A549 (cell line): Measurements from ENCODE around the gene ZBTB22. TPM values are rescaled to one million over a fixed set of nuclear protein-coding genes. Genes with fewer than 3 reads are reported as not detected.

ENCODE experiments used
- ATAC-seq, 2 experiments: fragments of 200-7000 bp in 1 of 2; fragments of >200 bp in 1 of 2; cut with Nextera tagmentation in 1 of 2; cut with Tn5 transposase in 1 of 2; 3 replicates each; pipeline versions ENCODE4 v1.8.0 to v1.9.1; 2018 to 2020; ENCODE audit warnings: mild to moderate bottlenecking in 1 of 2, moderate library complexity in 1 of 2
- CTCF ChIA-PET: fragments of 300-600 bp; sonication (Branson Sonifier 250); formaldehyde crosslinking; extraction: SDS; loops from one replicate; lab custom pipeline; 2021; ENCODE audit warnings: antibody characterized with exemption, inconsistent platforms; lab: Yijun Ruan, JAX
- POLR2A ChIA-PET: fragments of 350-600 bp; formaldehyde crosslinking; extraction: SDS; loops from one replicate; lab custom pipeline; 2021; ENCODE audit warnings: antibody characterized with exemption, inconsistent platforms; lab: Yijun Ruan, JAX
- DNase-seq, 2 experiments: peaks; one replicate each; pipeline versions ENCODE4 v3.0.0 to v3.0.0-alpha.2; 2011 to 2016; ENCODE audit warnings: low read depth in 1 of 2, low spot score in 1 of 2
- FAIRE-seq: peaks from 2 replicates; lab custom pipeline; 2011; peaks lifted over from hg19 to GRCh38; lab: Jason Lieb, UNC
- H3K27ac ChIP-seq, 2 experiments: fragments of >200 bp; sonication (Bioruptor Twin); formaldehyde crosslinking; 3 replicates each; pipeline ENCODE4 v1.5.1; 2016 to 2017
- H3K4me1 ChIP-seq: fragments of >200 bp; sonication (Bioruptor Twin); formaldehyde crosslinking; 3 replicates; pipeline ENCODE4 v1.6.1; 2016
- H3K4me2 ChIP-seq: fragments of >200 bp; sonication (Bioruptor Twin); formaldehyde crosslinking; 3 replicates; pipeline ENCODE4 v1.6.1; 2016
- H3K4me3 ChIP-seq: fragments of >200 bp; sonication (Bioruptor Twin); formaldehyde crosslinking; 3 replicates; pipeline ENCODE4 v1.5.1; 2016
- H3K9me3 ChIP-seq: fragments of >200 bp; sonication (Bioruptor Twin); formaldehyde crosslinking; 3 replicates; pipeline ENCODE4 v1.6.1; 2016
- CBX2 ChIP-seq: fragments of 200-600 bp; sonication (generic); IDR thresholded peaks from 2 replicates; pipeline ENCODE4 v1.6.1; 2016; ENCODE audit warnings: low read depth, mild to moderate bottlenecking, borderline replicate concordance
- CBX8 ChIP-seq: fragments of 200-600 bp; sonication (generic); IDR thresholded peaks from 2 replicates; pipeline ENCODE4 v1.6.1; 2016
- CEBPB ChIP-seq, 2 experiments: fragments of >200 bp in 1 of 2; sonication (Bioruptor Twin) in 1 of 2; formaldehyde crosslinking in 1 of 2; IDR thresholded peaks; 2 replicates each; pipeline ENCODE4 v1.6.1; 2012 to 2016
- CHD4 ChIP-seq: fragments of 200-600 bp; sonication (generic); IDR thresholded peaks from 2 replicates; pipeline ENCODE4 v1.6.1; 2016; ENCODE audit warnings: antibody characterized with exemption, mild to moderate bottlenecking, borderline replicate concordance
- EP300 ChIP-seq, 2 experiments: fragments of >200 bp; sonication (Bioruptor Twin); formaldehyde crosslinking; IDR thresholded peaks; 2 replicates in 1 of 2; 3 replicates in 1 of 2; pipeline ENCODE4 v1.6.1; 2016 to 2017
- ESRRA ChIP-seq: fragments of 150-350 bp; IDR thresholded peaks from 2 replicates; pipeline ENCODE4 v1.6.1; 2014; ENCODE audit warnings: mild to moderate bottlenecking, low read length, borderline replicate concordance
- FOSB ChIP-seq: fragments of 250-450 bp; sonication (Bioruptor Pico); IDR thresholded peaks from 2 replicates; pipeline ENCODE4 v1.5.0; 2020; ENCODE audit warnings: mild to moderate bottlenecking, moderate library complexity
- FOXS1 ChIP-seq: fragments of 250-450 bp; sonication (Bioruptor Pico); IDR thresholded peaks from 2 replicates; pipeline ENCODE4 v1.5.0; 2020; ENCODE audit warnings: mild to moderate bottlenecking, moderate library complexity
- GATA3 ChIP-seq: IDR thresholded peaks from 2 replicates; pipeline ENCODE4 v1.6.1; 2012; ENCODE audit warnings: borderline replicate concordance
- HEYL ChIP-seq: fragments of 250-450 bp; sonication (Bioruptor Pico); IDR thresholded peaks from 2 replicates; pipeline ENCODE4 v1.8.0; 2021; ENCODE audit warnings: mild to moderate bottlenecking, moderate library complexity
- HOXB5 ChIP-seq: fragments of 250-450 bp; sonication (Bioruptor Pico); IDR thresholded peaks from 2 replicates; pipeline ENCODE4 v1.5.0; 2020; ENCODE audit warnings: mild to moderate bottlenecking, moderate library complexity
- JUNB ChIP-seq: fragments of >200 bp; sonication (Bioruptor Twin); formaldehyde crosslinking; IDR thresholded peaks from 2 replicates; pipeline ENCODE4 v1.6.1; 2016
- KDM1A ChIP-seq: fragments of 200-600 bp; sonication (generic); IDR thresholded peaks from 2 replicates; pipeline ENCODE4 v1.6.1; 2016; ENCODE audit warnings: low read depth, mild to moderate bottlenecking
- MAFK ChIP-seq: fragments of 450-650 bp; IDR thresholded peaks from 2 replicates; pipeline ENCODE4 v1.6.1; 2014; ENCODE audit not compliant: partially characterized antibody
- MAZ ChIP-seq: fragments of 150-350 bp; IDR thresholded peaks from 2 replicates; pipeline ENCODE4 v1.6.1; 2014; ENCODE audit warnings: antibody characterized with exemption, low read depth, low read length, borderline replicate concordance
- POLR2A ChIP-seq: IDR thresholded peaks from 2 replicates; pipeline ENCODE4 v1.6.1; 2012; ENCODE audit warnings: mild to moderate bottlenecking, low read length
- RFX5 ChIP-seq: fragments of 450-650 bp; IDR thresholded peaks from 2 replicates; pipeline ENCODE4 v1.7.1; 2014; ENCODE audit warnings: antibody characterized with exemption, mild to moderate bottlenecking, moderate library complexity
- RNF2 ChIP-seq: fragments of 200-600 bp; sonication (generic); IDR thresholded peaks from 2 replicates; pipeline ENCODE4 v1.6.1; 2016; ENCODE audit warnings: low read depth, mild to moderate bottlenecking, antibody characterized with exemption, moderate library complexity, borderline replicate concordance
- SREBF2 ChIP-seq: fragments of 450-650 bp; IDR thresholded peaks from 2 replicates; pipeline ENCODE4 v1.6.1; 2014; ENCODE audit warnings: mild to moderate bottlenecking, moderate library complexity
- TFCP2L1 ChIP-seq: fragments of 250-450 bp; sonication (Bioruptor Pico); IDR thresholded peaks from 2 replicates; pipeline ENCODE4 v1.5.0; 2021; ENCODE audit warnings: mild to moderate bottlenecking
- TP53 ChIP-seq: fragments of 250-450 bp; sonication (Bioruptor Pico); IDR thresholded peaks from 2 replicates; pipeline ENCODE4 v1.5.0; 2021; ENCODE audit warnings: mild to moderate bottlenecking, moderate library complexity
- ZFP36 ChIP-seq: fragments of 450-650 bp; IDR thresholded peaks from 2 replicates; pipeline ENCODE4 v1.6.1; 2014; ENCODE audit warnings: borderline replicate concordance; ENCODE audit not compliant: partially characterized antibody
- ZSCAN20 ChIP-seq: fragments of 250-450 bp; sonication (Bioruptor Pico); IDR thresholded peaks from 2 replicates; pipeline ENCODE4 v1.8.0; 2022; ENCODE audit warnings: mild to moderate bottlenecking, moderate library complexity
- WGBS: methylation state at CpG from one replicate; pipeline ENCODE4 v1.1.6; 2017; ENCODE audit errors: missing lambda C conversion rate; 5-methylcytosine and 5-hydroxymethylcytosine counted together
- polyA plus RNA-seq, 4 experiments: library from polyadenylated mRNA; depleted of rRNA in 3 of 4; stranded (reverse); fragments of >200 nt; fragmentation: RNase III in 1 of 4; extraction: RNeasy Plus Mini Kit Qiagen cat#74134 plus additional on column Dnase treatment in 1 of 4; gene quantifications; 2 replicates in 3 of 4; 3 replicates in 1 of 4; pipeline ENCODE4 v1.2.3, GENCODE V29; 2011 to 2017
- TF ChIP-seq, protein P1 (sequence below): fragments of >200 bp; sonication (Bioruptor Twin); formaldehyde crosslinking; IDR thresholded peaks from 2 replicates; pipeline ENCODE4 v1.6.1; 2016
- TF ChIP-seq, protein P2 (sequence below): fragments of >200 bp; sonication (Bioruptor Twin); formaldehyde crosslinking; IDR thresholded peaks from 3 replicates; pipeline ENCODE4 v1.6.1; 2016
- TF ChIP-seq, protein P3 (sequence below): IDR thresholded peaks from 2 replicates; pipeline ENCODE4 v1.6.1; 2012
- TF ChIP-seq, protein P4 (sequence below): fragments of 450-650 bp; IDR thresholded peaks from 2 replicates; pipeline ENCODE4 v1.6.1; 2014; ENCODE audit warnings: antibody characterized with exemption
- TF ChIP-seq, protein P5 (sequence below): fragments of 250-450 bp; sonication (Bioruptor Pico); IDR thresholded peaks from 2 replicates; pipeline ENCODE4 v1.5.0; 2020; ENCODE audit warnings: low read depth, mild to moderate bottlenecking, moderate library complexity

ZBTB22 gene
- polyA plus RNA-seq, 2 of the 4 experiments (the other 2 are of a cell fraction): 3.2 to 8.3 TPM

DNA sequence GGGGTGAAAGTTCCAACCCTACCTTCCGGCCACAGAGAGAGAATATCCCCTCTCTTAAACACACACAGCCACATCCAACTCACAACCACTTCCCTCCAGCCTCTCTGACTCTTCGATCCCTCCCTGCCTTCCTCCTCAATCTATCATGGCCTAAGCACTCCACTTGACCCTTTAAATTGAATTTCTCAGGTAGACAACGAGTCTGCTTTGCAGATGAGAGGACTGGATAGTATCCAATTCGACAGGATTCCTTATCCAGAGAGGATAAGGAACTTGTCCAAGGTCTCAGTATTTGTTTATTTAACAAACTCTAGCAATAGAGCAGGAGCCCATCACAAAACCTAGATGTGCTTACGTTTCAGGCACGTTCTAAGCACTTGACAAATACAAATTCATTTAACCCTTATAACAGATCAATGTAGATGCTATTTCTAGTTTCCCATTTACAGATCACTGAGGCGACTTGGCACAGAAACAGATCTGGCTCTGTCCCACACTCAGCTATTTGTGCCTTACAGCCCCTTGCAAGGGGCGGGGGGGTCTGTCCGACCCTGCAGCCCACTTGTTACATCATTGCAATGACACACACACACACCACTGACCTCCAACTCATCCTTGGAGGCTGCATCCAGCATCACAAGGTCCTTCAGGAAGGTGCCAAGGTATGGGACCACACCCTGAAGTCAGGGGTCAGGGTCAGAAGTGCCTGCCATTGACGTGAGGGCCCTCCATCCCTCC lies 23.3 kb downstream of the ZBTB22 start:
- WGBS: 76% methylated on average over 10 of the region's 10 CpGs
- no peak for ATAC-seq
- Histone ChIP-seq H3K4me3 (no peak overlapping the region), H3K4me1 (peaks cover 11% of the 10 kb centered on the region; the same call in 1 of the 3 replicates), H3K9me3 (no peaks in the 10 kb centered on the region), H3K27ac (no peak overlapping the region), H3K4me2 (no peak overlapping the region)
- FAIRE-seq: no peak
- no peak for DNase-seq
- TF ChIP-seq HEYL (CRISPR knock-in tag) (no peak), CBX2 (no peak), SREBF2 (no peak), ESRRA (no peak), ZFP36 (no peak), MAFK (no peak), CBX8 (no peak), FOXS1 (CRISPR knock-in tag) (no peak), JUNB (no peak), CEBPB (IDR thresholded peaks at IDR 0.05) (no peak), MAZ (no peak), TP53 (CRISPR knock-in tag) (no peak), CHD4 (no peak), RNF2 (no peak), KDM1A (no peak), RFX5 (no peak)
- TF ChIP-seq, protein P1, sequence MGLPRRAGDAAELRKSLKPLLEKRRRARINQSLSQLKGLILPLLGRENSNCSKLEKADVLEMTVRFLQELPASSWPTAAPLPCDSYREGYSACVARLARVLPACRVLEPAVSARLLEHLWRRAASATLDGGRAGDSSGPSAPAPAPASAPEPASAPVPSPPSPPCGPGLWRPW: no peak
- TF ChIP-seq, protein P2, sequence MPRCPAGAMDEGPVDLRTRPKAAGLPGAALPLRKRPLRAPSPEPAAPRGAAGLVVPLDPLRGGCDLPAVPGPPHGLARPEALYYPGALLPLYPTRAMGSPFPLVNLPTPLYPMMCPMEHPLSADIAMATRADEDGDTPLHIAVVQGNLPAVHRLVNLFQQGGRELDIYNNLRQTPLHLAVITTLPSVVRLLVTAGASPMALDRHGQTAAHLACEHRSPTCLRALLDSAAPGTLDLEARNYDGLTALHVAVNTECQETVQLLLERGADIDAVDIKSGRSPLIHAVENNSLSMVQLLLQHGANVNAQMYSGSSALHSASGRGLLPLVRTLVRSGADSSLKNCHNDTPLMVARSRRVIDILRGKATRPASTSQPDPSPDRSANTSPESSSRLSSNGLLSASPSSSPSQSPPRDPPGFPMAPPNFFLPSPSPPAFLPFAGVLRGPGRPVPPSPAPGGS: no peak
- TF ChIP-seq, protein P3, sequence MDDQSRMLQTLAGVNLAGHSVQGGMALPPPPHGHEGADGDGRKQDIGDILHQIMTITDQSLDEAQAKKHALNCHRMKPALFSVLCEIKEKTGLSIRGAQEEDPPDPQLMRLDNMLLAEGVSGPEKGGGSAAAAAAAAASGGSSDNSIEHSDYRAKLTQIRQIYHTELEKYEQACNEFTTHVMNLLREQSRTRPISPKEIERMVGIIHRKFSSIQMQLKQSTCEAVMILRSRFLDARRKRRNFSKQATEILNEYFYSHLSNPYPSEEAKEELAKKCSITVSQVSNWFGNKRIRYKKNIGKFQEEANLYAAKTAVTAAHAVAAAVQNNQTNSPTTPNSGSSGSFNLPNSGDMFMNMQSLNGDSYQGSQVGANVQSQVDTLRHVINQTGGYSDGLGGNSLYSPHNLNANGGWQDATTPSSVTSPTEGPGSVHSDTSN: no peak
- TF ChIP-seq, protein P4, sequence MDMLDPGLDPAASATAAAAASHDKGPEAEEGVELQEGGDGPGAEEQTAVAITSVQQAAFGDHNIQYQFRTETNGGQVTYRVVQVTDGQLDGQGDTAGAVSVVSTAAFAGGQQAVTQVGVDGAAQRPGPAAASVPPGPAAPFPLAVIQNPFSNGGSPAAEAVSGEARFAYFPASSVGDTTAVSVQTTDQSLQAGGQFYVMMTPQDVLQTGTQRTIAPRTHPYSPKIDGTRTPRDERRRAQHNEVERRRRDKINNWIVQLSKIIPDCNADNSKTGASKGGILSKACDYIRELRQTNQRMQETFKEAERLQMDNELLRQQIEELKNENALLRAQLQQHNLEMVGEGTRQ: no peak
- ChIA-PET CTCF (no interaction called here), POLR2A (no interaction called here)

DNA sequence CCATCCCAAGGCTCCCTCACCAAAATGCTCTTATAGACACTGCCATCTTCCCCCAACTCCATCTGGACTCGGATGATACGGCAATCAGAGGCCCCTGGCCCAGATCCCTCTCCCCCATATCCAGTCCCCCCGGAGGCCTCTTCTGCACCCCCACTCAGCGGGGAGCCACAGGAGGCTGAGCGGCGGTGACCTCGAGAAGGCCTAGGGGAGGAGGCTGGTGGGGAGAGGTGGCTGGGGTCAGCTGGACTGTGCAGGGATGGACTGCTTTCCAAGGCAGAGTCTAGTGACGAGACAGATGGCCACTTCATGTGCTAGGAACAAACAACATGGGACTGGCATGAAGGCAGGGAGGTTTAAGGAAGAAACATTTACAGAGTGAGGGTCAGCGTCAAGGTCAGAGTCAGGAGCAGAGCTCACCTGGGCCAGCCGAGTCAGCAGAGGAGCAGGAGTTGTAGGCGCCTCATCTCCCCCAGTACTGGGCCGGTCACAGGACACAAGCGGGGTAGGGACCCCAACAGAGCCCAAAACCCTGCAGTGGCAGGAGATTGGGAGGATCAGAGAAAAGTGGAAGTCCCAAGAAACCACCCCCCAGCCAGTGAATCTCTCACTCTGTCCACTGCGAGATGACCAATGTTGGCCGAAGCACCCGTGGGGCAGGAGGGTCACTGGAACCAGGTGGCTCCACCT lies 24.4 kb downstream of the ZBTB22 start:
- H3K4me2 ChIP-seq: no peak overlapping the region
- H3K4me1 ChIP-seq: peaks cover 13% of the 10 kb centered on the region; the same call in 2 of the 3 replicates
- FAIRE-seq (no peak), ATAC-seq (no peak), DNase-seq (no peak)
- WGBS: 90% methylated on average over 12 of the region's 16 CpGs
- ChIA-PET POLR2A (no interaction called here), CTCF (interaction anchor here (1.3 to 1.4 kb wide), 2 partner anchors 14 to 15 kb away, joined by 3 read pairs; no protein-coding TSS in a partner anchor)
- H3K27ac ChIP-seq: no peak overlapping the region
- H3K9me3 ChIP-seq: no peaks in the 10 kb centered on the region
- no peak overlapping the region for H3K4me3 ChIP-seq
- TF ChIP-seq FOSB (CRISPR knock-in tag) (no peak), POLR2A (no peak), ZSCAN20 (CRISPR knock-in tag) (no peak), FOXS1 (CRISPR knock-in tag) (no peak), GATA3 (no peak), HOXB5 (no peak), EP300 (IDR thresholded peaks at IDR 0.05) (no peak), ZFP36 (no peak), HEYL (CRISPR knock-in tag) (no peak), CBX2 (no peak), CEBPB (IDR thresholded peaks at IDR 0.05) (no peak), TFCP2L1 (CRISPR knock-in tag) (no peak)
- TF ChIP-seq, protein P1: no peak
- TF ChIP-seq, protein P5, sequence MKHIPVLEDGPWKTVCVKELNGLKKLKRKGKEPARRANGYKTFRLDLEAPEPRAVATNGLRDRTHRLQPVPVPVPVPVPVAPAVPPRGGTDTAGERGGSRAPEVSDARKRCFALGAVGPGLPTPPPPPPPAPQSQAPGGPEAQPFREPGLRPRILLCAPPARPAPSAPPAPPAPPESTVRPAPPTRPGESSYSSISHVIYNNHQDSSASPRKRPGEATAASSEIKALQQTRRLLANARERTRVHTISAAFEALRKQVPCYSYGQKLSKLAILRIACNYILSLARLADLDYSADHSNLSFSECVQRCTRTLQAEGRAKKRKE (CRISPR knock-in tag): no peak
